Activated T-cell treated with anti-CD3 and anti-CD28 coated beads for 48 hours (primary cell): ENCODE measurements around the gene MT1G.
A peak's percentile ranks its signal among the peaks of the same experiment; 100 is the strongest.
"Not testable (repeated sequence)": the region's sequence is repeated elsewhere in the genome, so short reads cannot be mapped to it uniquely, and the experiment has no call there.

Source experiments
- DNase-seq: peaks from one replicate; pipeline ENCODE4 v3.0.0-alpha.2; 2020; ENCODE audit warnings: low read depth

MT1G gene

GRCh38 chr16:56667581-56668571 is at the start of gene MT1G:
MT1G (minus strand) TSS chr16:56668065; CDS start chr16:56667993, 72 bp downstream.
- DNase-seq = peak; percentile 49

DNA sequence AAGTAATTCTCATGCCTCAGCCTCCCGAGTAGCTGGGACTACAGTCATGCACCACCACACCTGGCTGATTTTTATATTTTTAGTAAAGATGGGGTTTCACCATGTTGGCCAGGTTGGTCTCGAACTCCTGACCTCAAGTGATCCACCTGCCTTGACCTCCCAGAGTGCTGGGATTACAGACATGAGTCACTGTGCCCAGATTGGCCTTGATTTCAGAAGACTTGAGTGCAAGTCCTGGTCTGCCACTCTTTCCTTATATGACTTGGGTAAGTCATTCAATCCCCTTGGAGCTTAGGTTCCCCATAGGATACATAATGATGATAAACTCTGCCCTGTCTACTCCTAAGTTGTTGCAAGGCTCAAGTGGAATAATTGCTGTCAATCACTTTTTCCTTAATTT is 49.7 kb upstream of the MT1G start:
- not testable (repeated sequence) for DNase-seq

DNA sequence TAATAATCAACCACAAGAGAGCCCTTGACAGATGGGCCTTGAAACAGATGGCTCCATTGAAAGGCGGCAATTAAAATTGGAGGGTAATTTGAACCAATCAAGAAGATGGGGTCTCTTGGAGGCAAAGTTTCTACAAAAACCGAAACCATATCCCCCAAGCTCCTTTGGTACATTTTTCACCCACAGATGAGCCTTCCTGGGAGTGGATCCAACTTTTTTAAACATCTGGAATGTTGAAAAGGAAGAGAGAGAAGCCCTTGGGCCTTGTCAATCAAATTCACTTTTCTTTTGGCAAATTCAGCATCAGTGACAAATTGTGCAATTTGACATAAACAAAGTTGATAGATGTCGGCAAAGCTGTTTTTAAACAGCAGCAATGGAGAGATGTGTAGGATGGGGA is 48.9 kb upstream of the MT1G start:
- DNase-seq = no peak

GRCh38 chr16:56715126-56715525 is 47.3 kb upstream of the MT1G start:
- DNase-seq = no peak

- DNase-seq = no peak
Measured at GRCh38 chr16:56713794-56714193, 45.9 kb upstream of the MT1G start.

- no peak for DNase-seq
Measured at GRCh38 chr16:56711862-56712261, 44.0 kb upstream of the MT1G start.

GRCh38 chr16:56710181-56710737 is 42.4 kb upstream of the MT1G start:
- no peak for DNase-seq

GRCh38 chr16:56709443-56710040 is 41.7 kb upstream of the MT1G start:
- DNase-seq = no peak

DNA sequence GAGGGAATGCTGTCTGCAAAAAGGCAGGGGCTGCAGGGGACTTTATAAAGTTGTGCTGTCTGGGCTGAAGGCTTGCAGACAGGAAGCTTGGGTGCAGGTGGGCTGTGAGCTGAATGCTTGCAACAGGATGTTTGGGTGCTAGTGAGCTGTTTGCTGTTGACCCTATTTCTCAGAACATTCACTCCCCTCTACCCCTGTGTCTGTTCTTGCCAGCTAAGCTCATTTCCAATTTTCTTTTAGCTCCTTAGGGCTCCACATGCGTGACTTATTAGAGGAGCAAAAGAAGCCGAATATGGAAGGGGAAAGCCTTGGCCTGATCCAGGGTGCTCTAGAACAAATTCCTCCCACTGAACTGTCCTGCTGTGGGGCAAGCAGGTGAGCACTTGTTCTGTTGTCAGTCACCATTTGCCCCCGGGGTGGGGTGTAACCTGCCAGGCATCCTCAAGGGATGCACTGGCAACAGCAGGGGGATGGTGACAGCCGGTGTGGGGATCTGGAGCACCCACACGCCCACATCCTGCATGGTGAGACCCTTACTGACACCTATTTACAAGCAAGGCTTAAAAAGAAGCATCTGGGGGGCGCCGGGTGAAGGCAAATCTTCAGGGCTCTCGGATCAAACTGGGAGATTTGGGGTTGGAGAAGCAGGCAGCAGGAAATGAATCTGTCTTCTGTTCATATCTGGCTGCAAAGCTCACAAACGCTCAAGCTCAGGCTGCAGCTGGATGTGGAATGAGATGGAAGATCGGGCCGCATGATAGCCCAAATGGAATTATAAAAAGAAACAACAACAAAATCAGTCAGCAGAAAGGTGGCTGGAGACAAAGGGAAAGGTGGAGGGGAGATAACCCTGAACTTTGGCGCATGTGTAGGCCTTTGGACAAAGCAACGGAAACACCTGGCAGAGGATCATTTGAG is 40.9 kb upstream of the MT1G start:
- DNase-seq = no peak

DNA sequence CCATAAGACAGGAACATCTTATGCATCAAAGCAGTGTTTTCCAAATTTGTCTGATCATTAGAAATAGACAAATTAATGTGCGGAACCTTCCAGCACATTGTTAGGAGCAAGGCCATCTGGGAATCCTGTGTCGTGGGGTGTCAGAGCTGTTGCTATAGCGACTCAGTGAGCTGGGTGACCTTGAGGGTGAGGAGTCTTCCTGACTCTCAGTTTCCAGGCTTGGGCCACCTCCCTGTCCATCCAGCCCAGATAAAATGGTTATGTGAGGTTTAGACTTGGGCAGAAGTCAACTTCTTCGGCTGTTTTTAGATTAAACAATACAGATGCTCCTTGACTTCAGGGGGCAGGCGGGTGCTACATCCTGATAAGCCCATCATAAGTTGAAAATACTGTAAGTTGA is 35.0 kb upstream of the MT1G start:
- no peak for DNase-seq

GRCh38 chr16:56701534-56701933 is 33.7 kb upstream of the MT1G start:
- DNase-seq = no peak

DNA sequence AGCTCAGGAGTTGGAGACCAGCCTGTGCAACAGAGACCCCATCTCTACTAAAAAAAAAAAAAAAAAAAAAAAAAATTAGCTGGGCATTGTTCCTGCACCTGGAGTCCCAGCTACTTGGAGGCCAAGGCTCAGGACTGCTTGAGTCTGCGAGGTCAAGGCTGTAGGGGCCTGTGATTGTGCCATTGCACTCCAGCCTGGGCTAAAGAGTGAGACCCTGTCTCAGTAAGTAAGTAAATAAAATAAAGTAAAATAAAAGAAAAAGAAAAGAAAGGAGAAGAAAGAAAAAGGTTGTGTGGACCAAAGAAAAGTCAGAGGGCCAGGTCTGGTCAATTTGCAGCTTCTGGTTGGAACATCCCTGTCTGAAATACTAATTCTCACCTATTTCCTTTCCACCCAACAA is 32.8 kb upstream of the MT1G start:
- DNase-seq = no peak

DNA sequence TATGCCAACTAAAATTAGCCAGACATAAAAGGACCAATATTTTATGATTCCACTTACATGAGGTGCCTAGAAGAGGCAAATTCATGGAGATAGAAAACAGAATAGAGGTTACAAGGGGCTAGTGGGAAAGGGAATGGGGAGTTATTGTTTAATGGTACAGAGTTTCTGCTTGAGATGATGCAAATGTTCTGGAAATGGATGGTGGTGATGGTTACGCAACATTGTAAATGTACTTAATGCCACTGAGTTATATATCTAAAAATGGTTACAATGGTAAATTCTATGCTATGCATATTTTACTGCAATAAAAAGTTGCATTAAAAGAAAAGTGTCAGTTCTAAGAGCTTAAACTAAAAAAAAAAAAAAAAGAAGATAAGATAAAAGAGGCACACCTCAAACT is 32.3 kb upstream of the MT1G start:
- no peak for DNase-seq

DNA sequence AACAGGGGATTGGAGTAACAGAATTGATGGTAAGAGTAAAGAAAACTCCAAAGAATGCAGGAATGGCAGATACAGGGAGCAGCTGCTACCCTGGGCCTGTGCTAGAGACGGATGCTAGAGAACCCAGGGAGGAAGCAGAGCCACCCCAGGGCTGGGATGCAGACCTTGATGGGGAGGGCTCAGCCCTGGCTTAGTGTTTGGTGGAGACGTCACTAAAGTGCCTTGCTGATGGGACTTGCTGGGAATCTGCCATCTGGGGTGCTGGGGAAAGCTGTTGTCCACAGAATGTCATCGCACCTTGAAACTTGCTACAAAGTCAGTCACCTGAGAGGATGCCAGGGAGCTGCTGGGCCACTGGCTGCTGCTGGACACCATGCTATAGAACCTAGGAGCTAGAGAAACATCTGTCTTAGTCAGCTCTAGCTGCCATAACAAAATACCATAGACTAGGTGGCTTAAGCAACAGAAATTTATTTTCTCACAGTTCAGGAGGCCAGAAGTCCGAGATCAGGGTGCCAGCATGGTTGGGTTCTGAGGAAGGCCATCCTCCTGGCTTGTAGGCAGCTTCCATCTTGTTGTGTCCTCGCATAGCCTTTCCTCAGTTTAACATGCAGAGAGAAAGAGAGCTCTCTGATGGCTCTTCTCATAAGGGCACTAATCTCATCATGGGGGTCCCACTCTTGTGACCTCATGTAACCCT is 29.7 kb upstream of the MT1G start:
- no peak for DNase-seq

DNA sequence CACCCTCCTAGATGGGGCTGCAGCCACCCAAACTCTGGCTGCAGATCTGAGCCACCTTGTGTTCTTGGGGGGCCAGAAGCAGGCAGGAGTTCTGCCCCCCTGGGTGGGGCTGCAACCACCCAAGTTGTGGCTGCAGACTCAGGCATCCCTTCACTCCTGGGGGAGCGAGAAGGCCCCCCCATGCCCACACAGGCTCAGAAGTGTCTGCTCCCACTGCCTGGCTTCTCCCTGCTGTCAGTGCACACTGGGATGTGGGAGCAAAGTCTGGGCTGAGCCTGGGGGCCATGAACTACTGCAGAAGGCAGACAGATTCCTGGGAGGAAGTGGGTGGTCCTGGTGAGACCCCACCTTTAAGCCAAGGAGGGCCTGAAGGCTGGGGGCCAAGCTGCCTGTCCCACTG is 27.4 kb upstream of the MT1G start:
- DNase-seq = no peak

GRCh38 chr16:56691885-56692284 is 24.0 kb upstream of the MT1G start:
- DNase-seq = no peak

GRCh38 chr16:56690420-56691122 is 22.7 kb upstream of the MT1G start:
- DNase-seq = no peak

DNA sequence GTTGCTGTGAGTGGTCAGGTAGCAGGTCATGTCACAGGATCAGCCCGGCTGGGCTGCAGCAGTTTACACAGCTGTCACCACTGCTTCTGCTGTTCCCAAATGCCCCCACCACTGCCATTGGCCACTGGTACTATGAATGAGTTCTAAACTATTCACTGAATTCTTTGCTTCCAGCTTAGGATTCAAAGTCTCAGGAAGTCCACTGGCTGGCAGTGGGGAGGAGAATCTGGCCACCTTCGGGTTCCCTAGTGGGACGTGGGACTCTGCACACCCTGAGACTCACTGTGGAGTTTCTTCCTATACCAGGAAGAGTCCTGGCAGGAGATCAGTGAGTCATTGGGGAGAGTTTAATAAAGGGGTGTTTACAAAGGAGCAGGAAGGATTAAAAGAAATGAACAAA is 21.3 kb upstream of the MT1G start:
- no peak for DNase-seq

DNA sequence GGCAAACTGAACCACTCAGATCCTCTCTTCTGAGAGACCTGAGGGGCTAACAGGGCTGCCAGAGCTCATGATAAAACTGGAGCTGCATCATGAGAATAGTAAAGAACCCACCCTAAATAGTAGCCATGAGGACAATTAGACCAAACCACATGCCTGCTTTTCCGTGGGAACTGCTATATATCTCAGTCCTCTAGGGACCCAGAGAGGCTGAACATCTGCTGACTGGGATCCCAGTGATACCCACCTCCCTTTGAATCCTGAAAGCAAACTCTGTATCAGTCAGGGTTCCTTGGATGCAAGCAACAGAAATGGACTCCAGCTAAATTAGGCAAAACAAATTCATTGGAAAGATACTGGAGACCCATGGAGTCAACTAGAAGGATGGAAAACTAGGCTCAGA is 20.9 kb upstream of the MT1G start:
- DNase-seq = no peak

DNA sequence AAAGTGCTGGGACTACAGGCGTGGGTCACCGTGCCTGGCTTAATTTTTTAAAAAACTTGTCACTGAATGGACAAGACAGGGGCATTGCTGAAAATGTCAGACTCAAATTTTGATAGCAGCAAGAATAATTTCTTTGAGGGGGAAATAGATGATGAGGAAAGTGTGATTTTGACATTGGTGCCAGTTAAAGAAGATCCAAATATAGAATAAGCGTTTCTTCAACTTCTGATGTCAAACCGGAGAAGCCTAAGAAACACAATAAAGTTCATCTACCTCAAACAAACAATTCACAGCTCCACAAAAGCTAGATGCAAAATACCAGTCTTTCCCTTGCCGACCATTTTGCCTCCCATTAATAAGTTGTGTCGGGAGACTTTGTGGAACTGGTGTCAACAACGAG is 18.9 kb upstream of the MT1G start:
- no peak for DNase-seq
